GM19467 (cell line): ENCODE measurements around the gene SNAP47.

Experiments
- ATAC-seq: cut with Tn5 transposase; IDR thresholded peaks from one replicate; pipeline ENCODE4 v1.9.1; 2021; ENCODE audit warnings: mild to moderate bottlenecking, moderate library complexity; ENCODE audit not compliant: unreplicated experiment

SNAP47 gene

GRCh38 chr1:227795732-227796131 lies 60.5 kb downstream of the SNAP47 start:
- ATAC-seq = no peak

GRCh38 chr1:227796359-227796915 lies 61.2 kb downstream of the SNAP47 start:
- no peak for ATAC-seq

- no peak for ATAC-seq
These were observed 61.9 kb downstream of the SNAP47 start for GRCh38 chr1:227797144-227797543.

- ATAC-seq = no peak
These were observed 62.4 kb downstream of the SNAP47 start for GRCh38 chr1:227797625-227798024.

DNA sequence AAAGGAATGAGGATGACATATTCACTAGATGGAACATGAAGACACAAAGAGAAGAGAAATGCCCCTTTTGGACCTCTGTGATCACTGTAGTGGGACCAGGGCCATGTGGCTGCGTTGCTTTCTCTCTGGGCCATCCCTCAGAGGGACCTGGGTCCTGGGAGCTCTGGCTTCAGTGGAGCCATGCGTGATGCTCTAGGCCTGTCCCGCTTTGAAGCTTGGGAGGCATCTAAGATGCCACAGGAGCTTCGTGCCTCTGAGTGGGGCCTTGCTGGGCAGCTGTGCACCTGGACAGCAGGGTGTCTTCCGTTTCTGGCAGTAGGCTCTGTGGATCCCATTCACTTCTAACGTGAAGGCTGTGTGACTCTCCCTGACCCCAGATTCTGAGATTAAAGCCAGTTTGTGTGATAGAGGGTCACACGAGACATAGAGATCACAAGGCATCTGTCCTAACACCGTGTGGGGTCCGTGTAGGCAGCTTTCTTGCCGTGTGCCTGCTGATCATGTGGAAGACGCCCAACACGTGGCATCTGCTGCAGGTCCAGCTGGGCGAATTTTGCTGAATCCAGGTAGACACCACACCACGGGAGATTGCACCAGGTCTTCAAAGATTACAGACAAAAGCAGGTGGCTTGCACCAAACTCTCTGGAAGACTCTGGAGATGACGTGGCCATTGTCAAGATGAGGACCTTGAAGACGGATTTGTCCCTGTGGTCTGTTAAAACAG lies 63.0 kb downstream of the SNAP47 start:
- no peak for ATAC-seq

DNA sequence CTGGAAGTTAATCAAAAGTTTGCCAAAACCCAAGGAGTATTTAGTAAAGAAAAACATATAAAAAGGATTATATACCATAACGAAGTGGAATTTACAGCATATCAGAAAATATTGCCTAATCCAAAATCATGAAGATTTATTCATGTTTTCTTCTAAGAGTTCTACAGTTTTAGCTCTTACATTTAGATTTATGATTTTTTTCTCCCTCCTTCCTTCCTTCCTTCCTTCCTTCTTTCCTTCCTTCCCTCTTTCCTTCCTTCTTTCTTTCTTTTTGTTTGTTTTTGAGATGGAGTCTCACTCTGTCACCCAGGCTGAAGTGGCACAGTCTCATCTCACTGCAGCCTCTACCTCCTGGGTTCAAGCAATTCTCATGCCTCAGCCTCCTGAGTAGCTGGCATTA lies 64.5 kb downstream of the SNAP47 start:
- no peak for ATAC-seq

- no peak for ATAC-seq
These were observed 68.7 kb downstream of the SNAP47 start for GRCh38 chr1:227803933-227804332.

- no peak for ATAC-seq
These were observed 70.5 kb downstream of the SNAP47 start for GRCh38 chr1:227805606-227806197.

DNA sequence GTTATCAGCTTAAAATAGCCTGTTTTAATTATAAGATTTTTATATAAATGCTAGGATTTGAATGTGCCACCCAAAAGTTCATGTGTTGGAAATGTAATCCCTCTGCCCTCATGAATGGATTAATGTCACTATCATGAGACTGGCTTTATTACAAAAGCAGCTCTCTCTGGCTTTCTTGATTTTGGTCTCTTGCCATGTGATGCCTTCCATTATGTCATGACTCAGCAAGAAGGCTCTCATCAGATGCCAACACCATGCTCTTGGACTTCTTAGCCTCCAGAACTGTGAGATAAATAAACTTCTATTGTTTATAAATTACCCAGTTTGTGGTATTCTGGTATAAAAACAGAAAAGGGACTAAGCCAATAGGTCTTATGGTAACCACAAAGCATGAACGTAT lies 73.3 kb downstream of the SNAP47 start:
- ATAC-seq = no peak

GRCh38 chr1:227809026-227809425 lies 73.8 kb downstream of the SNAP47 start:
- no peak for ATAC-seq

DNA sequence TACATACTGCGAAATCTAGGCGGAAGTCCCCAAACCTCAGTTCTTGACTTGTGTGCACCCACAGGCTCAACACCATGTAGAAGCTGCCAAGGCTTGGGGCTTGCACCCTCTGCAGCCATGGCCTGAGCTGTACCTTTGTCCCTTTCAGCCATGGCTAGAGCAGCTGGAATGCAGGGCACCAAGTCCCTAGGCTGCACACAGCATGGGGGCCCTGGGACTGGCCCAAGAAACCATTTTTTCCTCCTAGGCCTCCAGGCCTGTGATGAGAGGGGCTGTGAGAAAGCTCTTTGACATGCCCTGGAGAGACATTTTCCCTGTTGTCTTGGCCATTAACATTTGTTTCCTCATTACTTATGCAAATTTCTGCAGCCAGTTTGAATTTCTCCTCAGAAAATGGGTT lies 78.7 kb downstream of the SNAP47 start:
- no peak for ATAC-seq

DNA sequence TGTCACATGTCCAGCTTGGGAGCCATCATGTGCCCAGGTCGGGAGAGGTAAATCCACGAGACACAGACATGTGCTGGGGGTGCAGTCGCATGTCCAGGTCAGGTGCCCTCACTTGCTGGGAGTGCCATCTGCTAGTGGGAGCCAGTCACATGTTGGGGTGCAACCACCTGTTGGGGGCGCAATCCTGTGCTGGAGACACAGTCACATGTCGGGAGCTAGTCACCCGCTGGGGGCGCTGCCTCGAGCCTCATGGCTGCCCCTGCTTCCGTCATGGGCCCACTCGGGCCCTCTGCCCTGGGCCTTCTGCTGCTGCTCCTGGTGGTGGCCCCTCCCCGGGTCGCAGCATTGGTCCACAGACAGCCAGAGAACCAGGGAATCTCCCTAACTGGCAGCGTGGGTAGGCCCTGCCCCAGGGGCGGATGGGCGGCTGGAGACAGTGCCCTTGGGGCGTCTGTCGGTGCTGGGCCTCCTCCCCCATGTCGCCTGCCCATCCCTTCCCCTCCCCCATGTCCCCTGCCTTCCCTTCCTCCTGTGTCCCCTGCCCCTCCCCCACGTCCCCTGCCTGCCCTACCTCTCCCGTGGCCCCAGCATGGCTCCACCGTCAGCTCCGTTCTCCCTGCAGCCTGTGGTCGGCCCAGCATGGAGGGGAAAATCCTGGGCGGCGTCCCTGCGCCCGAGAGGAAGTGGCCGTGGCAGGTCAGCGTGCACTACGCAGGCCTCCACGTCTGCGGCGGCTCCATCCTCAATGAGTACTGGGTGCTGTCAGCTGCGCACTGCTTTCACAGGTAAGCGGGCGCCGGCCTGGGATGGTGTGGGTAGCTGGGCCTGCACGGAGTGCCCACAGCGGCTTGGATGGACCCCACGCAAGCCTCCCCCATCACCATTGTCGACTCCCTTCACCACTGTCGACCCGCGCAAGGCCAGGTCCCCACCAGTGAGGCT lies 80.5 kb downstream of the SNAP47 start, which contains the start of gene PRSS38:
Gene PRSS38, plus strand, starts transcription at position 208 of the 942 bp plus-strand sequence. Its CDS starts 42 bp downstream, at position 250.
- ATAC-seq = no peak

- no peak for ATAC-seq
These were observed 81.7 kb downstream of the SNAP47 start for GRCh38 chr1:227816750-227817446.

- no peak for ATAC-seq
These were observed 88.3 kb downstream of the SNAP47 start for GRCh38 chr1:227823537-227823936.

GRCh38 chr1:227824204-227824603 lies 89.0 kb downstream of the SNAP47 start:
- ATAC-seq = no peak

- ATAC-seq = no peak
These were observed 93.6 kb downstream of the SNAP47 start for GRCh38 chr1:227828786-227829185.
